HG02852 (cell line): ENCODE data around the gene KIF21B.

Experiments used
- ATAC-seq: cut with Tn5 transposase; IDR thresholded peaks from one replicate; pipeline ENCODE4 v1.9.1; 2021; ENCODE audit warnings: mild to moderate bottlenecking, moderate library complexity; ENCODE audit not compliant: unreplicated experiment

Gene KIF21B

GRCh38 chr1:201020721-201021629, 2.5 kb downstream of the KIF21B start:
- ATAC-seq = no peak

DNA sequence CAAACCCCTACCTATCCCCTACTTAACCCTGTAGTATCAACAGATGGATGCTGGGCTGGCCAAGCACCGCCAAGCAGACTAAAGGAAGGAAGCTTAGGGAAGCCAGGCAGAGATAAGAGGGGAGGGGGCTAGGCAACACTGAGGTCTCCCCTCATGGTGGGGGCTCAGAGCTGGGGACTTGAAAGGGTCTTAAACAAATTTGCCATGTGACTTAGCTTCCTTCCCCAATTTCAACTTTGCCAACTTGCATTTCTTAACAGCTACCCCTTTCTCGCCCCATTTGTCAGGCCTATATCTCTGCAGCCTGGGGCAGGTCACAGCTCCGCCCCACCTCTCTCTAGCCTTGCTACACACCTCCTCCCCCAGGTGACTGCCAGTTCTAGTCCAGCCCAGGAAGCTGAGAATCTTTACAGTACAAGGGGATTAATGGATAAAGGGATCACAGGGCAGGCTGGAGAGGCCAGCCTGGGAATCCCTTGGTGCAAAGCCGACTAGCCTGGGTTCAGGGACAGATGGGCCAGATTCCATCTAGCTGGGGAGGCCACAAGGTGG, 3.4 kb downstream of the KIF21B start:
- no peak for ATAC-seq

DNA sequence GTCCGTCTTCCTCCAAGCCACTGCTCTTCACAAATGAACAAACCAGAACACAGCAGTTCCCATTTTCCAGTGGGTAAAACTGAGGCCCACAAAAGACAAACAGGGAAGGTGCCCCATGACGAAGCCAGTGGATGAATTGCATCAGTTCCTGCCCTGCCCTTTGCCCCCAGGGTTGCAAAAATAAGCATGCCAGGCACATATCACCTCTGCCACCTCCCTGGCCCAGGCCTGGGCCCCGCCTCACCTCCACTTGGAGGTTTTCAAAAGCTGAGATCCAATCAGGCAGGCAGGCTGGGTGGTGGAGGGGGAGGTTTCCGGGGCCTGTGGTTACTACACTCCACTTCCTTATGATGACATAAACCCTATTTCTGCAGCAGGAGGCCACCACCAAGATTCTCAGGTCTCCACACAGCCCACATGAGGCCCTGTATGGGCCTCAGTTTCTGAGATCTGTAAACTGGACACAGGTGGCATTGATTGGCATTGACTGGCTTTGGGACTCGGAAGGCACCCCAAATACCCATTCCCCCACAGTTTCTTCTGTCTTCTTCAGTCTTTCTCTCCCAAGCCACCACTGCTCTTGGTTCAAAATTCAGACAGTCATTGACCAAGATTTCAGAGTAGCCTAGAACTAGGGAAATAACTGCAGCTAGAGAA, 4.1 kb downstream of the KIF21B start:
- peak; percentile 65 for ATAC-seq

DNA sequence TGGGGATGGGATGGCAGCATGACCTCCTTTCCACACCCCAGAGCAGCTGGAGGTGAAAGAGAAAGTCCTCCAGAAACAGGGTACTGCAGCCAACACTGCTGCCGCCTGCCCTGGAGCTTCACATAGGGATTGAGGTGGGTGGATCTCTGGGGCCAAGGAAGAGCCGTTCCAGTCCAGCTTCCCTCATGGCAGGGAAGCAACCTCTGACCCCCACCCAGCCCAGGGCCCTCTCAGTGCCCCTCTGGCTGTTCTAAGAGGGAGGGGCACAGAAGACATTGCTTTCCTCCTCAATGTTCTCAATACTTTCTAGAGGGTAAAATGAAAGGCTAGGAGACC, 5.7 kb downstream of the KIF21B start:
- no peak for ATAC-seq

DNA sequence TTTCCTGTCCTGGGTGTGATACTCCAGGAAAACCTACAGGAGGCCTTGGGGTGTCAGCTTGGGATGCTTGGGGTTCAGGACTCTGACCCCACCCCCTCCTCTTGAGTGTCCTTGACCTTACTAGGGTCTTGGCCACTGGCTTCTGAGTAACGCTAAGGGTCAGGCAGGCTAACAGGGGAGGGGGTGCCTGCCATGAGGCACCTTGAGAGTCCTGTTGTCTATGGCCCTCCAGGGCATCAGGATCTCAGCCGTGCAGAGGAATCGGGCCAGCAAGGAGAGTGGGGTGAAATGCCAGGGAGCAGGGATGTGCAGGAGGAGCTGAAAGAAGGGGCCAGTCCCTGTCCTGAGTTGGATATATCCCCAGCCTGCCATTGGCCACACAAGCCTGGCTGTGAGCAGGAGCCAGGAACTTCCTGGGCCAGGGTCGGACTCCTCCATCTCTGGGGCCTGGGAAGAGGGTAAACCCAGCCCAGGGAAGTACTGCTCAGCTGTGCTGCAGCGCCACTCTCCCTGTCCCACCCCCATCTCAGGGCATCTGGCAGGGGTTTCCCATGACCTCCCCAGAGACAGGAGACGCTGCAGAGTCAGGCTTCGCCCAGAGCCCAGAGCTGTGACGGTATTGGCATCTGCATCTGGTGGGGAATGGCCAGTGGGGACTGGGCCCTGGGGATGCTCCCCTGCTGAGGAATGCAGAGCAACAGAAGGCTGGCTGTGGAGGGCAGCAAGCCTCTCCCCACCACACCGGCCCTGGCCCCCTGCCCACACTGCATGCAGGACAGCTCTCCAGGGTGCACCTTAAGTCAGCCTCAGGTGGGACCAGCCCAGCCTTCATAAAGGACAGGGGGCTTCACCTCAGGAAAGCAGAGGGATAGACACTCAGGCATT, 6.3 kb downstream of the KIF21B start:
- ATAC-seq = no peak

GRCh38 chr1:201016211-201016651, 7.3 kb downstream of the KIF21B start:
- no peak for ATAC-seq

GRCh38 chr1:201015551-201016091, 7.9 kb downstream of the KIF21B start:
- ATAC-seq = no peak

DNA sequence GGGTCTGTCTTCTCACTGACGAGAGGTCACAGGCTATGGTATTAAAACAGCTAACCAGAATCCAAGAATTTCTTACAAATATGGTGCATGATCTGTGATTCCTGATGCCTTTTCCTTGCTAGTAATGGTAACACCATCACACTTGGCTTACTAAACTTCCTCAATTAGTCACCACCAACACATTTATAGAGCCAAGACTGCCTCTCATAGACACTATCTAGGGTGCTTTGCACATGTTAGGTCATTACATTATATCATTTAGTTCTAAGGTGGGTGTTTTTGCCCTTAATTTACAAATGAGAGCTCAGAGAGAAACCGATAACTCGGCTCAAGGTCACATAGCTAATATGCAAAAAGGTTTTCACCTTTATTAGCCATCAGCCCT, 8.7 kb downstream of the KIF21B start:
- ATAC-seq = no peak

DNA sequence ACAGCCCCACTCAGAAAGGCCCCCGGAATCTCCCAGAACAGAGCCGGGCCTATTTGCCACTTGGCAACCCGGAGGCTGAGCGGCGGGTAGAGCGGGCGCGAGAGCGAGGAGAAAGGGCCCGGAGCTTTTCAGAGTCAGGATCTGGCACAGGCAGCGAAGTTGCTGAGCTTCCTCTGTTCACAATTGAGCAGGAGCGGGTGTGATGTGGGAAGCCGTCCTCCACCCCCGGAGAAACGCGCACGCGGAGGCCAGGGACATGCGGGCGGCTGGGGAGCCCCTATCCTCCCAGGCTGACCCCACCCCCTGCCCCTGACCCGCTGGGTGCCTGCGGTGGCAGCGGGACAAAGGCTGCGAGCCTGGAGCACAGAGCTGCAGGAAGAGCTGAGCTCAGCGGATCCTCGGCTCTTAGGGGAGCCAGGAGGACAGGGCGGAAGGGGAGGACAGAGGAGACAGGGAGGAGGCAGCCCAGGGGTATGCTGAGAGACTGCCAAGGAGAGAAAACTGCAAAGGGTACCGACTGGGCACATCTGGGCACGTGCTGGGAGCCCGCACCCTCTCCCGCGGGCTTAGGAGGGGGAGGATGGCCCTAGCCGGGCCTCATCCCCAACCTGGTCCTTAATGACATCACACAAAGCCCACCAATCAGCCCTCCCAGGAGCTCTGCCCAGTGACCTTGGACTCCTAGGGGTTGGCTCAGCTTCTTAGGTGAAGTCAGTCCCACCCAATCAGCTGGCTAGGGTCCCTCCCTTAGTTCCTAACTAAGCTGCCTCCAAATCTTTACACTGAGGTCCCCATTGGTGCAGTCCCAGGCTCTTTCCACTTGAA, 9.3 kb downstream of the KIF21B start:
- ATAC-seq = no peak

DNA sequence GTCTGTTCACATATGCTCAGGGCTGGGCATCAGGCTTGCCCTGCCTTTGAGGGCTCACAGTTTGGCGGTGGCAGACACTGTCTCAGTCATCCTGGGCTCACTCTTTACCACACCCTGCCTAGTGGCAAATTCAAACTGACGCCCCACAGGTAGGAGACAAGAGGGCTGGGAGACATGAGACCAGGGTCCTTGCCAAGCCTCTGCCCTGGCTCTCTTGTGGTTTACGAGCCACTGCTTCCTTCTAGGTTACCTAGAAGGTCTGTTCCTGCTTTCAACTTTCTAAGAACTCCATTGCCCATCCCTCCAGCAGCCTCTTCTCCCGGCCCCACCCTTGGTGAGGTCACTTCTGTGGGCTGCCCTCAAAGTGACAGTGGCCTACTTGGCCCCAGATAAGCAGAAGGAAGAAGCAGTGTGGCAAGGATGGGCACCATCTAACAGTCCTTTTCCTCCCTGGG, 10.5 kb downstream of the KIF21B start:
- ATAC-seq = no peak

DNA sequence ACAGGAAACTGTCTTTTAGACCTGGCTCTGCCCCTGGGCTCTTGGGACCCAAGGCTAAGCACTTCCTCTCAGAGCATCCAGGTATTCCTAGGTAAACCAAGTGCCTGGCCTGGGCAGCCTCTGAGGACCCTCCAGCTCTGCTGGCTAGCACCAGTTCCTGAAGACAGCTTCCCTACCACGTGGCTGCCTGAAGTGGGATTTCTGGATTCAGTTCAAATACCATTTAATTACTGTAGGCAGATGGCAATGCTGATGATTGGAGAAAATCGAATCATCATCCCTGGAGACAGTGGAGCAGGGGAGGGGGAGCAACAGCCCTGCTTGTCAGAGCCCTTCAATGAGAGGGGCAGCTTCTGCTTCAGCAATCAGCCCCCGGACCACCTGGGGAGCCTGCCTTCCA, 11.9 kb downstream of the KIF21B start:
- ATAC-seq = no peak

- no peak for ATAC-seq
Observed at GRCh38 chr1:201009962-201010645, 13.4 kb downstream of the KIF21B start.

GRCh38 chr1:201008666-201009360, 14.7 kb downstream of the KIF21B start:
- ATAC-seq = no peak

- no peak for ATAC-seq
Observed at GRCh38 chr1:201007481-201007880, 16.0 kb downstream of the KIF21B start.

DNA sequence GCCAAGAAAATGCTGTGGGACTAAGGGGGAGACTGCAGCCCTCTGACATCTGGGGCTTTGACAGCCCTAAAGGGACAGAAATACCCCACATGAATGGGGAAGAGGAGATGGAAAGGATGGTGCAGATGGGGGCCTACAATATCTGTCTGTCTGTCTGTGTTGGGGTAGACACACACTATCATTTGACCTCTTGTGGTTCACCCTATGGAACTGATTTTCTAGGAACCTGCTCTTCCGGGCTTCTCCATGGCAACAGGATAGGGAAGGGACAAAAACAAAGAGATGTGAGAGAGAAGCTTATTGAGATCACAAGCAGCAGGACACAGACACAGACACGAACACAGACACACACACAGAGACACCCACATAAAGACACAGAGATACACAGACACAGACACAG, 17.1 kb downstream of the KIF21B start:
- ATAC-seq = no peak

DNA sequence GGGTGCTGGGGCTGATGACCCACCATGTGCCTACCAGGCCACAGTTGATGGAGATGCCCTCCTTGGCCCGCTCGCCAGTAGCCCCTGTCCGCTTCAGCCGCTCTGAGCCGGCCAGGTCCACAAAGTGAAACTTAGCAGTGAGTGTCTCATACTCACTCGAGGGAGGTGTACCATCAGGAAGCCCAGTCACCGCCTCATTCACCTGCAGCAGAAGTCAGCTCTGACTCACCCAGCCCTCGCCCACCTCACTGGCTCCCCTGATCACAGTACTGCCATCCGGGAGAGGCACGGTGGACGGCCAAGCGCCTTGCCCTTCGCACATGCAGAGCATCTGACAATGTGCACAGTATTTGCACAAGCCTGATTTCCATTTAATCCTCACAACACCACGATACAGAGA, 18.8 kb downstream of the KIF21B start:
- ATAC-seq = no peak

GRCh38 chr1:201004154-201004553, 19.4 kb downstream of the KIF21B start:
- no peak for ATAC-seq

DNA sequence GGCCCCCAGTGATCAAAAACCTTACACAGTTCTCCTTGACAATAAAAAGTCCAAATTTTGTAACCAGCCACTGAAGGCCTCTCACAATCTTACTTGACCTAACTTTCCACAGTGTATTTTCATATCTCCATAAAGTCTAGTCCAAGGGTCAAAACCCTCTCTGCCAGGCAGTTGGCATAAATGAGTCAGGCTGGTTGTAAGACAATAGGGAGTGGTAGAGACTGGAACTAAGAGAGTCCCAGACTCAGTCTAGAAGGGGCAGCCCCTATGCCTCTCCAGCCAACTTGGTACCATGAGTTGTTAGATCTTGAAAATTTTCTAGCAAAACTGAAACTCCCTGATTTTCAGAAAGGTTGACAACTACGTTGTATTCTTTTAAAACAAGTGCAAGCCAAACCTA, 21.0 kb downstream of the KIF21B start:
- no peak for ATAC-seq

- ATAC-seq = no peak
Observed at GRCh38 chr1:201001962-201002361, 21.6 kb downstream of the KIF21B start.
